Gastrocnemius medialis (tissue), 4 donors: ENCODE results near the gene KRT10. TPM values are rescaled to one million over a fixed set of nuclear protein-coding genes. Genes with fewer than 3 reads are reported as not detected.

Experiments
- ATAC-seq, 2 donors: fragments of 150-250 bp; one replicate each; pipeline ENCODE4 v1.9.1; 2016
- DNase-seq, 2 donors: peaks; one replicate each; pipeline ENCODE4 v3.0.0-alpha.2; 2019
- H3K27ac ChIP-seq, 4 donors: fragments of 200-600 bp; sonication (generic); 1 replicate in 1 of 4; 2 replicates in 3 of 4; pipeline ENCODE4 v1.5.1; 2016 to 2018; ENCODE audit warnings: mild to moderate bottlenecking in 2 of 4, moderate library complexity in 1 of 4
- H3K27me3 ChIP-seq, 3 donors: fragments of 200-600 bp; sonication (generic) in 2 of 3; 1 replicate in 1 of 3; 2 replicates in 2 of 3; pipeline versions ENCODE4 v1.5.1 to v1.6.0; 2016 to 2019; ENCODE audit warnings: mild to moderate bottlenecking in 1 of 3, moderate library complexity in 1 of 3
- H3K36me3 ChIP-seq, 2 donors: fragments of 200-600 bp; sonication (generic) in 1 of 2; one replicate each; pipeline ENCODE4 v1.5.1; 2017 to 2018
- H3K4me1 ChIP-seq, 2 donors: fragments of 200-600 bp; sonication (generic) in 1 of 2; one replicate each; pipeline ENCODE4 v1.5.1; 2016 to 2017; ENCODE audit warnings: mild to moderate bottlenecking in 2 of 2
- H3K4me3 ChIP-seq, 4 donors: fragments of 200-600 bp; sonication (generic) in 3 of 4; 1 replicate in 1 of 4; 2 replicates in 3 of 4; pipeline ENCODE4 v1.5.1; 2016 to 2019; ENCODE audit warnings: mild to moderate bottlenecking in 2 of 4
- H3K9me3 ChIP-seq, 3 donors: fragments of 200-600 bp; sonication (generic) in 2 of 3; 1 replicate in 1 of 3; 2 replicates in 2 of 3; pipeline ENCODE4 v1.5.1; 2016 to 2019
- CTCF ChIP-seq, 5 experiments: fragments of 450-650 bp in 3 of 5; fragments of 200-600 bp in 2 of 5; sonication (generic) in 2 of 5; IDR thresholded peaks in 4 of 5; conservative IDR thresholded peaks in 1 of 5; 1 replicate in 4 of 5; 2 replicates in 1 of 5; pipeline ENCODE4 v1.5.1; 2016 to 2019; ENCODE audit warnings: antibody characterized with exemption in 5 of 5, mild to moderate bottlenecking in 3 of 5, moderate library complexity in 3 of 5
- POLR2A ChIP-seq, 2 donors: fragments of 450-650 bp; IDR thresholded peaks; one replicate each; pipeline ENCODE4 v1.6.1; 2017; ENCODE audit warnings: antibody characterized with exemption in 2 of 2, mild to moderate bottlenecking in 2 of 2, moderate library complexity in 2 of 2
- in situ Hi-C, 4 donors: fragments of 200-750 bp; cut with MboI; loops; one replicate each; pipeline versions ENCODE4 v1.15.0 to v1.8.0; 2017; ENCODE audit warnings: low sequenced_read_pairs in 4 of 4
- intact Hi-C: fragments of 100-400 bp; cut with DNase I; formaldehyde crosslinking; loops from one replicate; pipeline ENCODE4 v1.15.1; 2023; ENCODE audit warnings: low total_unique reads
- total RNA-seq, 4 donors: library from RNA; depleted of rRNA; stranded (reverse); fragments of >200 nt; gene quantifications; one replicate each; pipeline versions ENCODE4 v1.1.0 to v1.2.3, GENCODE V29; 2016

KRT10 gene
- total RNA-seq, 4 donors from 2014 or later: 0.20 to 21.9 (median 9.4) TPM

DNA sequence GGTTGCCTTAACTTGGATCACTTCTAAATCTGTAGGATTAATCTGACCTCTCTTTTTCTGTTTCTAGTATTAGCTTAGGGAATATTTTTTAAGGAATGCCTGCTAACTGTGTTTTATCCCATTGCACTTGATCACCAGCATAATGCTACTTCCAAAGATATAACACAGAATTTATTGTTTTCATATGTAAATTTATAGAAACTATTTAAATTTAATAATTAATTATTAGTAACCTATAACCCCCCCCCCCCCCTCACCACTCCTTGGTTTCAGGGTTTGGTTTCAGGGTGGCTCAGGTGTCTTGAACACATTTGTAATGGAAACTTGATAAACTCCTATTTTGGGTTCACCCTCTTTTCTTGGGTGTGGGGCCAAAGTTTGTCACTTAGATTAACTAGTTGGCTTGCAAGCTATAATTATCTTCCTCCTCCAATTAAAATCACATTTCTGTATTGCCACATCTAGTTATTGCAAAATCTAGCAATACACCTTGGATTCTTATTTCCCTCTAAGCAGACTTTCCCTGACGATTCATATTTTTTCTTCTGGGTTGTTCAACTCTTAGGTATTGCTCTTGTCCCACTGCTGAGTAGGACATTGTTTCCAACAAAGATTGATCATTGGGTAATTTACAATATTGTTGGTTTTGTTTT lies 26.3 kb upstream of the KRT10 start:
- Histone ChIP-seq H3K27ac (no peak overlapping the region), H3K27me3 (no peaks in the 10 kb centered on the region), H3K9me3 (no peaks in the 10 kb centered on the region), H3K4me1 (no peaks in the 10 kb centered on the region), H3K4me3 (no peak overlapping the region), H3K36me3 (no peaks in the 10 kb centered on the region)
- in situ Hi-C loops (no loop called here), intact Hi-C loops (no loop called here)
- TF ChIP-seq CTCF (IDR thresholded peaks at IDR 0.05 in 4 of 5, conservative IDR thresholded peaks at IDR 0.05 in 1 of 5) (no peak), POLR2A (IDR thresholded peaks at IDR 0.05) (no peak)
- DNase-seq (no peak), ATAC-seq (no peak)

GRCh38 chr17:40846515-40847144 lies 24.2 kb upstream of the KRT10 start:
- no peaks in the 10 kb centered on the region for H3K27me3 ChIP-seq
- H3K9me3 ChIP-seq: no peaks in the 10 kb centered on the region
- intact Hi-C loops (no loop called here), in situ Hi-C loops (no loop called here)
- no peaks in the 10 kb centered on the region for H3K4me1 ChIP-seq
- TF ChIP-seq CTCF (IDR thresholded peaks at IDR 0.05 in 4 of 5, conservative IDR thresholded peaks at IDR 0.05 in 1 of 5) (no peak), POLR2A (IDR thresholded peaks at IDR 0.05) (no peak)
- H3K36me3 ChIP-seq: no peaks in the 10 kb centered on the region
- ATAC-seq (no peak), DNase-seq (no peak)
- no peak overlapping the region for H3K4me3 ChIP-seq
- H3K27ac ChIP-seq: no peak overlapping the region

DNA sequence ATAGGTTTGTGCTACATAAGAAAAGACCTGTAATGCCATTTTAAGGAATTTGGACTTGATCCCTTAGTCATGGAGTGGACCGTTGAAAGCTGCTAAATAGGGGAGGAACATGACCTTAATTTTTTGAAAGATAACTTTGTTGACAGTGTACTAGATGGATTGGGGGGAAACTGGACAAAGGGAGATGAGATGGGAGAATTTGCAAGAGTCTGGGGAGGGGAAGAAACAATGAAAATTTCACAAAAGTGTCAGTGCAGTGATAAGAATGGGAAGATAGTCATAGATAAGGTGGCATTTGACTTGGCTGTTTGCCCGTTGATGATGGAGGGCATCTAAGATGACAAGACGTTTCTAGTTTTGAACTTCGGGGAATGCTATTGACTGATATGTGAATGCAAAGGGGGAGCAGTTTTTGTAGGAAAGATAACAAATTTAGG lies 22.3 kb upstream of the KRT10 start:
- Histone ChIP-seq H3K9me3 (no peaks in the 10 kb centered on the region), H3K4me3 (no peak overlapping the region), H3K4me1 (no peaks in the 10 kb centered on the region), H3K27me3 (no peaks in the 10 kb centered on the region), H3K27ac (no peak overlapping the region), H3K36me3 (no peaks in the 10 kb centered on the region)
- DNase-seq (no peak), ATAC-seq (no peak)
- in situ Hi-C loops: no loop called here
- intact Hi-C loops: no loop called here
- TF ChIP-seq POLR2A (IDR thresholded peaks at IDR 0.05) (no peak), CTCF (IDR thresholded peaks at IDR 0.05 in 4 of 5, conservative IDR thresholded peaks at IDR 0.05 in 1 of 5) (no peak)

- H3K4me1 ChIP-seq: no peaks in the 10 kb centered on the region
- in situ Hi-C loops: no loop called here
Measured at GRCh38 chr17:40843242-40843641, 20.8 kb upstream of the KRT10 start.

More at GRCh38 chr17:40843242-40843641, 20.8 kb upstream of the KRT10 start:
- Histone ChIP-seq H3K27me3 (no peaks in the 10 kb centered on the region), H3K36me3 (no peaks in the 10 kb centered on the region), H3K4me3 (no peak overlapping the region), H3K27ac (no peak overlapping the region), H3K9me3 (no peaks in the 10 kb centered on the region)
- no peak for DNase-seq
- TF ChIP-seq POLR2A (IDR thresholded peaks at IDR 0.05) (no peak), CTCF (IDR thresholded peaks at IDR 0.05 in 4 of 5, conservative IDR thresholded peaks at IDR 0.05 in 1 of 5) (no peak)
- no peak for ATAC-seq
- intact Hi-C loops: no loop called here
